SK-N-SH (cell line): ENCODE measurements around the gene ZNF277. TPM values are rescaled to one million over a fixed set of nuclear protein-coding genes. Genes with fewer than 3 reads are reported as not detected.

Experiments used
- CTCF ChIA-PET: fragments of 300-600, 350-600 bp; formaldehyde crosslinking; extraction: SDS; loops from one replicate; lab custom pipeline; 2021; lab: Yijun Ruan, JAX
- POLR2A ChIA-PET: fragments of 350-600 bp; sonication (Branson Sonifier 250); formaldehyde crosslinking; extraction: SDS; loops from one replicate; lab custom pipeline; 2020; ENCODE audit warnings: antibody characterized with exemption, inconsistent platforms; lab: Yijun Ruan, JAX
- DNase-seq: peaks from one replicate; pipeline ENCODE4 v3.0.0; 2012
- H2AFZ ChIP-seq: fragments of 200-600 bp; sonication (generic); 2 replicates; pipeline ENCODE4 v1.8.1; 2016; ENCODE audit warnings: antibody characterized with exemption, mild to moderate bottlenecking, low read depth
- H3F3A ChIP-seq: fragments of 200-600 bp; sonication (generic); replicated peaks from 2 replicates; pipeline ENCODE3; 2016; ENCODE audit warnings: antibody characterized with exemption, mild to moderate bottlenecking; ENCODE audit not compliant: insufficient read depth
- H3K27ac ChIP-seq, 2 experiments: fragments of 200-500 bp in 1 of 2; fragments of 200-600 bp in 1 of 2; sonication (Bioruptor generic) in 1 of 2; sonication (generic), shearing (Covaris generic) in 1 of 2; 2 replicates each; pipeline versions ENCODE4 v1.5.1 to v1.6.1; 2014 to 2016; ENCODE audit warnings: low read depth in 2 of 2, inconsistent platforms in 1 of 2, low read length in 1 of 2, mild to moderate bottlenecking in 1 of 2, mixed read lengths in 1 of 2
- H3K27me3 ChIP-seq: fragments of 200-600 bp; sonication (generic), shearing (Covaris generic); 2 replicates; pipeline ENCODE4 v1.6.1; 2016; ENCODE audit warnings: mixed run types; ENCODE audit not compliant: insufficient read depth
- H3K36me3 ChIP-seq, 2 experiments: fragments of 200-500 bp in 1 of 2; fragments of 200-600 bp in 1 of 2; sonication (Bioruptor generic) in 1 of 2; sonication (generic) in 1 of 2; replicated peaks in 1 of 2; 2 replicates each; pipeline versions ENCODE3 to v1.5.1; 2014 to 2016; ENCODE audit warnings: low read length in 1 of 2, mild to moderate bottlenecking in 1 of 2; ENCODE audit not compliant: insufficient read depth in 2 of 2, control insufficient read depth in 1 of 2
- H3K4me1 ChIP-seq, 2 experiments: fragments of 200-500 bp in 1 of 2; fragments of 200-600 bp in 1 of 2; sonication (Bioruptor generic) in 1 of 2; sonication (generic), shearing (Covaris generic) in 1 of 2; 2 replicates each; pipeline versions ENCODE4 v1.5.1 to v1.6.1; 2014 to 2016; ENCODE audit warnings: low read depth in 1 of 2, low read length in 1 of 2, mixed run types in 1 of 2; ENCODE audit not compliant: insufficient read depth in 2 of 2, control insufficient read depth in 1 of 2
- H3K4me2 ChIP-seq: fragments of 200-600 bp; sonication (generic), shearing (Covaris generic); 2 replicates; pipeline ENCODE4 v1.6.1; 2017; ENCODE audit warnings: mixed run types
- H3K4me3 ChIP-seq, 2 experiments: fragments of 200-500 bp in 1 of 2; fragments of 200-600 bp in 1 of 2; sonication (Bioruptor generic) in 1 of 2; sonication (generic), shearing (Covaris generic) in 1 of 2; 2 replicates each; pipeline versions ENCODE4 v1.5.1 to v1.8.1; 2014 to 2016; ENCODE audit warnings: low read depth in 2 of 2, inconsistent platforms in 1 of 2, low read length in 1 of 2, mild to moderate bottlenecking in 1 of 2, mixed read lengths in 1 of 2, moderate library complexity in 1 of 2
- H3K79me2 ChIP-seq: fragments of 200-600 bp; sonication (generic); 2 replicates; pipeline ENCODE4 v1.8.1; 2017; ENCODE audit warnings: mild to moderate bottlenecking; ENCODE audit not compliant: insufficient read depth
- H3K9ac ChIP-seq: fragments of 200-600 bp; sonication (generic); 2 replicates; pipeline ENCODE4 v1.6.1; 2017; ENCODE audit warnings: mixed run types
- H3K9me2 ChIP-seq: fragments of 200-600 bp; sonication (generic); 2 replicates; pipeline ENCODE4 v1.6.1; 2017; ENCODE audit warnings: mixed run types
- H3K9me3 ChIP-seq: fragments of 200-600 bp; sonication (generic); 2 replicates; pipeline ENCODE4 v1.6.1; 2017; ENCODE audit warnings: mixed run types, mild to moderate bottlenecking, moderate library complexity
- H4K20me1 ChIP-seq: fragments of 200-600 bp; sonication (generic); 2 replicates; pipeline ENCODE4 v1.6.1; 2017; ENCODE audit warnings: mild to moderate bottlenecking, mixed run types; ENCODE audit not compliant: insufficient read depth
- CHD2 ChIP-seq: fragments of 150-350 bp; IDR thresholded peaks from 2 replicates; pipeline ENCODE4 v1.6.1; 2018; ENCODE audit warnings: low read length; ENCODE audit not compliant: partially characterized antibody
- ELF1 ChIP-seq: IDR thresholded peaks from 2 replicates; pipeline ENCODE4 v1.4.0; 2012
- EP300 ChIP-seq, 2 experiments: IDR thresholded peaks; 2 replicates each; pipeline versions ENCODE4 v1.4.0 to v1.6.1; 2012; ENCODE audit warnings: borderline replicate concordance in 1 of 2, low read depth in 1 of 2, low read length in 1 of 2
- EZH2phosphoT487 ChIP-seq: fragments of 200-600 bp; sonication (generic); IDR thresholded peaks from 2 replicates; pipeline ENCODE4 v1.6.1; 2017; ENCODE audit warnings: low read depth, mixed run types, mild to moderate bottlenecking, antibody characterized with exemption, moderate library complexity, borderline replicate concordance
- FOXJ3 ChIP-seq: sonication (generic); formaldehyde crosslinking; IDR thresholded peaks from 2 replicates; pipeline ENCODE4 v1.5.1; 2020; ENCODE audit warnings: mild to moderate bottlenecking, missing genetic modification reagents
- GABPA ChIP-seq: IDR thresholded peaks from 2 replicates; pipeline ENCODE4 v1.4.0; 2012; ENCODE audit warnings: low read depth, mild to moderate bottlenecking
- PBX3 ChIP-seq: IDR thresholded peaks from 2 replicates; pipeline ENCODE4; 2012
- RFX5 ChIP-seq: IDR thresholded peaks from 2 replicates; pipeline ENCODE4 v1.6.1; 2012; ENCODE audit warnings: mild to moderate bottlenecking, improper control_type of control experiment, low read length
- SMC3 ChIP-seq: IDR thresholded peaks from 2 replicates; pipeline ENCODE4 v1.6.1; 2012; ENCODE audit warnings: low read depth, low read length, improper control_type of control experiment
- TCF12 ChIP-seq: IDR thresholded peaks from 2 replicates; pipeline ENCODE4 v1.4.0; 2012
- TEAD4 ChIP-seq: IDR thresholded peaks from 2 replicates; pipeline ENCODE4 v1.4.0; 2012; ENCODE audit warnings: mild to moderate bottlenecking, borderline replicate concordance; ENCODE audit not compliant: insufficient read depth
- USF2 ChIP-seq: fragments of 150-350 bp; IDR thresholded peaks from 2 replicates; pipeline ENCODE4 v1.6.1; 2017; ENCODE audit warnings: antibody characterized with exemption, low read length, low read depth, borderline replicate concordance
- YY1 ChIP-seq: IDR thresholded peaks from 2 replicates; pipeline ENCODE4 v1.4.0; 2012; ENCODE audit warnings: low read depth, mild to moderate bottlenecking
- WGBS: methylation state at CpG from one replicate; pipeline ENCODE4 v1.1.6; 2017; ENCODE audit warnings: low lambda C conversion rate; 5-methylcytosine and 5-hydroxymethylcytosine counted together
- polyA plus RNA-seq, 3 experiments: library from polyadenylated mRNA; depleted of rRNA; stranded (reverse); fragments of >200 nt; gene quantifications; 2 replicates each; pipeline ENCODE4 v1.2.3, GENCODE V29; 2012
- TF ChIP-seq, protein P1 (sequence below): fragments of 200-600 bp; sonication (generic); IDR thresholded peaks from 2 replicates; pipeline ENCODE4 v1.6.1; 2017; ENCODE audit warnings: antibody characterized with exemption, mild to moderate bottlenecking, moderate library complexity
- TF ChIP-seq, protein P2 (sequence below): IDR thresholded peaks from 2 replicates; pipeline ENCODE4 v1.4.0; 2012; ENCODE audit warnings: low read depth, borderline replicate concordance
- TF ChIP-seq, protein P3 (sequence below): IDR thresholded peaks from 2 replicates; pipeline ENCODE4 v1.6.1; 2012; ENCODE audit warnings: mild to moderate bottlenecking, low read depth, low read length, moderate library complexity

Gene ZNF277
- polyA plus RNA-seq, 1 of the 3 experiments (the other 2 are of a cell fraction), result 11.5 TPM

GRCh38 chr7:112224186-112224585, 17.7 kb downstream of the ZNF277 start:
- no peak overlapping the region for H3K4me2 ChIP-seq
- DNase-seq, result no peak
- no peak for TF ChIP-seq CHD2
- TF ChIP-seq, protein P1, sequence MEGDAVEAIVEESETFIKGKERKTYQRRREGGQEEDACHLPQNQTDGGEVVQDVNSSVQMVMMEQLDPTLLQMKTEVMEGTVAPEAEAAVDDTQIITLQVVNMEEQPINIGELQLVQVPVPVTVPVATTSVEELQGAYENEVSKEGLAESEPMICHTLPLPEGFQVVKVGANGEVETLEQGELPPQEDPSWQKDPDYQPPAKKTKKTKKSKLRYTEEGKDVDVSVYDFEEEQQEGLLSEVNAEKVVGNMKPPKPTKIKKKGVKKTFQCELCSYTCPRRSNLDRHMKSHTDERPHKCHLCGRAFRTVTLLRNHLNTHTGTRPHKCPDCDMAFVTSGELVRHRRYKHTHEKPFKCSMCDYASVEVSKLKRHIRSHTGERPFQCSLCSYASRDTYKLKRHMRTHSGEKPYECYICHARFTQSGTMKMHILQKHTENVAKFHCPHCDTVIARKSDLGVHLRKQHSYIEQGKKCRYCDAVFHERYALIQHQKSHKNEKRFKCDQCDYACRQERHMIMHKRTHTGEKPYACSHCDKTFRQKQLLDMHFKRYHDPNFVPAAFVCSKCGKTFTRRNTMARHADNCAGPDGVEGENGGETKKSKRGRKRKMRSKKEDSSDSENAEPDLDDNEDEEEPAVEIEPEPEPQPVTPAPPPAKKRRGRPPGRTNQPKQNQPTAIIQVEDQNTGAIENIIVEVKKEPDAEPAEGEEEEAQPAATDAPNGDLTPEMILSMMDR, result no peak
- TF ChIP-seq EZH2phosphoT487, result no peak
- no peak for TF ChIP-seq YY1
- no peak for TF ChIP-seq SMC3
- no peak for TF ChIP-seq PBX3
- TF ChIP-seq TEAD4, result no peak
- no peak for TF ChIP-seq TCF12
- TF ChIP-seq USF2, result no peak
- TF ChIP-seq FOXJ3 (CRISPR knock-in tag), result no peak
- TF ChIP-seq, protein P2, sequence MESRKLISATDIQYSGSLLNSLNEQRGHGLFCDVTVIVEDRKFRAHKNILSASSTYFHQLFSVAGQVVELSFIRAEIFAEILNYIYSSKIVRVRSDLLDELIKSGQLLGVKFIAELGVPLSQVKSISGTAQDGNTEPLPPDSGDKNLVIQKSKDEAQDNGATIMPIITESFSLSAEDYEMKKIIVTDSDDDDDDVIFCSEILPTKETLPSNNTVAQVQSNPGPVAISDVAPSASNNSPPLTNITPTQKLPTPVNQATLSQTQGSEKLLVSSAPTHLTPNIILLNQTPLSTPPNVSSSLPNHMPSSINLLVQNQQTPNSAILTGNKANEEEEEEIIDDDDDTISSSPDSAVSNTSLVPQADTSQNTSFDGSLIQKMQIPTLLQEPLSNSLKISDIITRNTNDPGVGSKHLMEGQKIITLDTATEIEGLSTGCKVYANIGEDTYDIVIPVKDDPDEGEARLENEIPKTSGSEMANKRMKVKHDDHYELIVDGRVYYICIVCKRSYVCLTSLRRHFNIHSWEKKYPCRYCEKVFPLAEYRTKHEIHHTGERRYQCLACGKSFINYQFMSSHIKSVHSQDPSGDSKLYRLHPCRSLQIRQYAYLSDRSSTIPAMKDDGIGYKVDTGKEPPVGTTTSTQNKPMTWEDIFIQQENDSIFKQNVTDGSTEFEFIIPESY, result no peak
- no peak for TF ChIP-seq EP300 (IDR thresholded peaks at IDR 0.05; ENCODE audit: borderline replicate concordance in 1 of 2, low read depth in 1 of 2, low read length in 1 of 2)
- TF ChIP-seq, protein P3, sequence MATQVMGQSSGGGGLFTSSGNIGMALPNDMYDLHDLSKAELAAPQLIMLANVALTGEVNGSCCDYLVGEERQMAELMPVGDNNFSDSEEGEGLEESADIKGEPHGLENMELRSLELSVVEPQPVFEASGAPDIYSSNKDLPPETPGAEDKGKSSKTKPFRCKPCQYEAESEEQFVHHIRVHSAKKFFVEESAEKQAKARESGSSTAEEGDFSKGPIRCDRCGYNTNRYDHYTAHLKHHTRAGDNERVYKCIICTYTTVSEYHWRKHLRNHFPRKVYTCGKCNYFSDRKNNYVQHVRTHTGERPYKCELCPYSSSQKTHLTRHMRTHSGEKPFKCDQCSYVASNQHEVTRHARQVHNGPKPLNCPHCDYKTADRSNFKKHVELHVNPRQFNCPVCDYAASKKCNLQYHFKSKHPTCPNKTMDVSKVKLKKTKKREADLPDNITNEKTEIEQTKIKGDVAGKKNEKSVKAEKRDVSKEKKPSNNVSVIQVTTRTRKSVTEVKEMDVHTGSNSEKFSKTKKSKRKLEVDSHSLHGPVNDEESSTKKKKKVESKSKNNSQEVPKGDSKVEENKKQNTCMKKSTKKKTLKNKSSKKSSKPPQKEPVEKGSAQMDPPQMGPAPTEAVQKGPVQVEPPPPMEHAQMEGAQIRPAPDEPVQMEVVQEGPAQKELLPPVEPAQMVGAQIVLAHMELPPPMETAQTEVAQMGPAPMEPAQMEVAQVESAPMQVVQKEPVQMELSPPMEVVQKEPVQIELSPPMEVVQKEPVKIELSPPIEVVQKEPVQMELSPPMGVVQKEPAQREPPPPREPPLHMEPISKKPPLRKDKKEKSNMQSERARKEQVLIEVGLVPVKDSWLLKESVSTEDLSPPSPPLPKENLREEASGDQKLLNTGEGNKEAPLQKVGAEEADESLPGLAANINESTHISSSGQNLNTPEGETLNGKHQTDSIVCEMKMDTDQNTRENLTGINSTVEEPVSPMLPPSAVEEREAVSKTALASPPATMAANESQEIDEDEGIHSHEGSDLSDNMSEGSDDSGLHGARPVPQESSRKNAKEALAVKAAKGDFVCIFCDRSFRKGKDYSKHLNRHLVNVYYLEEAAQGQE, result no peak
- TF ChIP-seq RFX5, result no peak
- TF ChIP-seq ELF1, result no peak
- no peak for TF ChIP-seq GABPA
- WGBS, result 88% methylated on average over 2 of the region's 2 CpGs
- ChIA-PET CTCF (interaction anchor here (0.6 to 1.3 kb wide), 6 partner anchors 8 to 488 kb away, joined by 3 to 6 read pairs (median 4); no protein-coding TSS in a partner anchor), POLR2A (no interaction called here)
- H4K20me1 ChIP-seq, result 0 out of 2 replicates have a peak, but pooled peaks cover 5% of the 10 kb centered on the region
- no peak overlapping the region for H3K4me3 ChIP-seq
- H3K27me3 ChIP-seq, result no peaks in the 10 kb centered on the region
- no peaks in the 10 kb centered on the region for H3F3A ChIP-seq
- H2AFZ ChIP-seq, result no peak overlapping the region
- no peak overlapping the region for H3K9ac ChIP-seq
- H3K27ac ChIP-seq, result no peak overlapping the region
- peaks cover 46% of the 10 kb centered on the region for H3K79me2 ChIP-seq
- H3K36me3 ChIP-seq, result no peaks in the 10 kb centered on the region
- no peaks in the 10 kb centered on the region for H3K9me2 ChIP-seq
- no peaks in the 10 kb centered on the region for H3K9me3 ChIP-seq
- H3K4me1 ChIP-seq, result peaks cover 4 to 12% of the 10 kb centered on the region in 2 experiments; a peak in 2 of 4 replicates
